T-cell (primary cell): ENCODE measurements around the gene RRP9. TPM values are rescaled to one million over a fixed set of nuclear protein-coding genes. Genes with fewer than 3 reads are reported as not detected.

Experiments
- ATAC-seq, 4 experiments: fragments of 200-7000 bp in 3 of 4; fragments of 150-1000 bp in 1 of 4; cut with Tn5 transposase; replicated peaks in 1 of 4; 1 replicate in 3 of 4; 2 replicates in 1 of 4; pipeline ENCODE4 v1.10.0; 2021; ENCODE audit warnings: moderate library complexity in 3 of 4, mild to moderate bottlenecking in 2 of 4, moderate number of reproducible peaks in 1 of 4
- CTCF ChIA-PET, 2 donors: fragments of 300-600 bp; sonication (Branson Sonifier 250); formaldehyde crosslinking; loops; one replicate each; lab custom pipeline; 2022; ENCODE audit warnings: antibody characterized with exemption in 2 of 2; lab: Charles Lee
- POLR2A ChIA-PET, 2 donors: fragments of 300-600 bp; sonication (Branson Sonifier 250); formaldehyde crosslinking; loops; one replicate each; lab custom pipeline; 2022; ENCODE audit warnings: antibody characterized with exemption in 2 of 2; lab: Charles Lee
- DNase-seq, 35 experiments: peaks; one replicate each; pipeline versions ENCODE4 v3.0.0 to v3.0.0-alpha.2; 2013 to 2023
- H3K27ac ChIP-seq: one replicate; pipeline ENCODE4 v1.5.1; 2013; ENCODE audit warnings: low read length
- H3K27me3 ChIP-seq, 2 experiments: replicated peaks in 1 of 2; 1 replicate in 1 of 2; 2 replicates in 1 of 2; pipeline versions ENCODE4 v1.6.1 to v1.7.0; 2013; ENCODE audit warnings: low read length in 1 of 2, mixed read lengths in 1 of 2; ENCODE audit not compliant: control insufficient read depth in 2 of 2, insufficient read depth in 2 of 2; ENCODE audit errors: extremely low read depth in 1 of 2
- H3K36me3 ChIP-seq, 2 donors: 1 replicate in 1 of 2; 2 replicates in 1 of 2; pipeline versions ENCODE4 v1.6.1 to v1.7.0; 2013; ENCODE audit warnings: low read length in 1 of 2; ENCODE audit not compliant: control insufficient read depth in 2 of 2, insufficient read depth in 1 of 2; ENCODE audit errors: extremely low read depth in 1 of 2
- H3K4me1 ChIP-seq, 2 experiments: 1 replicate in 1 of 2; 2 replicates in 1 of 2; pipeline versions ENCODE4 v1.6.1 to v1.7.0; 2013; ENCODE audit warnings: low read length in 2 of 2, mixed read lengths in 1 of 2; ENCODE audit not compliant: insufficient read depth in 2 of 2, control insufficient read depth in 1 of 2; ENCODE audit errors: extremely low read depth in 1 of 2
- H3K4me3 ChIP-seq, 2 donors: 1 replicate in 1 of 2; 2 replicates in 1 of 2; pipeline versions ENCODE4 v1.5.1 to v1.7.0; 2013; ENCODE audit warnings: mild to moderate bottlenecking in 2 of 2, low read length in 1 of 2, moderate library complexity in 1 of 2; ENCODE audit not compliant: control insufficient read depth in 1 of 2; ENCODE audit errors: extremely low read depth in 1 of 2
- H3K9me3 ChIP-seq: 2 replicates; pipeline ENCODE4 v1.7.0; 2013
- H3K27ac Mint-ChIP-seq, 2 donors: one replicate each; pipeline ENCODE4 v1.8.0; 2020 to 2021; ENCODE audit warnings: mild to moderate bottlenecking in 2 of 2, mixed read lengths in 2 of 2
- H3K27me3 Mint-ChIP-seq, 2 donors: one replicate each; pipeline ENCODE4 v1.8.0; 2021 to 2022; ENCODE audit warnings: mixed read lengths in 2 of 2
- H3K36me3 Mint-ChIP-seq: one replicate; pipeline ENCODE4 v1.8.0; 2021; ENCODE audit warnings: mixed read lengths
- H3K4me1 Mint-ChIP-seq, 3 donors: one replicate each; pipeline ENCODE4 v1.8.0; 2020 to 2022; ENCODE audit warnings: mixed read lengths in 3 of 3, mild to moderate bottlenecking in 1 of 3
- H3K4me3 Mint-ChIP-seq, 3 donors: one replicate each; pipeline ENCODE4 v1.8.0; 2020 to 2022; ENCODE audit warnings: mild to moderate bottlenecking in 3 of 3, mixed read lengths in 3 of 3, moderate library complexity in 3 of 3
- H3K9me3 Mint-ChIP-seq, 3 donors: one replicate each; pipeline ENCODE4 v1.8.0; 2020 to 2022; ENCODE audit warnings: mixed read lengths in 3 of 3
- WGBS: methylation state at CpG from one replicate; pipeline ENCODE4 v1.1.5; 2013; ENCODE audit warnings: missing lambda C conversion rate; ENCODE audit not compliant: insufficient coverage; 5-methylcytosine and 5-hydroxymethylcytosine counted together
- total RNA-seq, 35 experiments: library from RNA in 6 of 35; stranded (reverse) in 6 of 35; fragments of 120-200 nt in 1 of 35; gene quantifications; one replicate each; pipeline versions ENCODE4 v1.2.1 to v1.2.4 and lab custom pipeline; 2013 to 2026

Gene RRP9
- total RNA-seq, 5 donors from 2014 or later (not counting 1 experiment from before 2014, with no cell fraction given), result 11.4 to 20.5 (median 18.3) TPM

GRCh38 chr3:51947215-51947900 lies 5.7 kb upstream of the RRP9 start:
- H3K27ac ChIP-seq, result no peak overlapping the region
- WGBS, result 88% methylated on average over 9 of the region's 13 CpGs
- no peaks in the 10 kb centered on the region for H3K27me3 ChIP-seq
- H3K36me3 ChIP-seq, result no peaks in the 10 kb centered on the region
- H3K9me3 ChIP-seq, result no peaks in the 10 kb centered on the region
- Mint-ChIP-seq H3K27me3 (peaks cover 2 to 3% of the 10 kb centered on the region in 2 donors), H3K4me3 (no peak overlapping the region), H3K36me3 (peaks cover 5% of the 10 kb centered on the region), H3K4me1 (peaks cover 8 to 13% (median 9%) of the 10 kb centered on the region in 3 donors), H3K9me3 (no peaks in the 10 kb centered on the region), H3K27ac (no peak overlapping the region)
- DNase-seq, result no peak
- peaks cover 0 to 13% of the 10 kb centered on the region in 2 experiments for H3K4me1 ChIP-seq
- H3K4me3 ChIP-seq, result no peak overlapping the region
- ChIA-PET CTCF (no interaction called here), POLR2A (no interaction called here)
- ATAC-seq, result no peak

GRCh38 chr3:51946796-51947195 lies 5.1 kb upstream of the RRP9 start:
- DNase-seq (no peak), ATAC-seq (no peak)
- Mint-ChIP-seq H3K4me1 (peaks cover 12 to 17% (median 13%) of the 10 kb centered on the region in 3 donors), H3K9me3 (no peaks in the 10 kb centered on the region), H3K4me3 (no peak overlapping the region), H3K27me3 (no peaks in the 10 kb centered on the region), H3K36me3 (peaks cover 5% of the 10 kb centered on the region), H3K27ac (no peak overlapping the region)
- Histone ChIP-seq H3K27ac (no peak overlapping the region), H3K9me3 (no peaks in the 10 kb centered on the region), H3K4me3 (no peak overlapping the region), H3K36me3 (no peaks in the 10 kb centered on the region), H3K27me3 (no peaks in the 10 kb centered on the region), H3K4me1 (peaks cover 0 to 16% of the 10 kb centered on the region in 2 experiments)
- ChIA-PET CTCF (interaction anchor here in 1 of 2 donors (0.9 kb wide), 1 partner anchor 10 kb away, joined by 3 read pairs; no protein-coding TSS in a partner anchor), POLR2A (no interaction called here)
- WGBS, result 80% methylated on average over 1 of the region's 4 CpGs

DNA sequence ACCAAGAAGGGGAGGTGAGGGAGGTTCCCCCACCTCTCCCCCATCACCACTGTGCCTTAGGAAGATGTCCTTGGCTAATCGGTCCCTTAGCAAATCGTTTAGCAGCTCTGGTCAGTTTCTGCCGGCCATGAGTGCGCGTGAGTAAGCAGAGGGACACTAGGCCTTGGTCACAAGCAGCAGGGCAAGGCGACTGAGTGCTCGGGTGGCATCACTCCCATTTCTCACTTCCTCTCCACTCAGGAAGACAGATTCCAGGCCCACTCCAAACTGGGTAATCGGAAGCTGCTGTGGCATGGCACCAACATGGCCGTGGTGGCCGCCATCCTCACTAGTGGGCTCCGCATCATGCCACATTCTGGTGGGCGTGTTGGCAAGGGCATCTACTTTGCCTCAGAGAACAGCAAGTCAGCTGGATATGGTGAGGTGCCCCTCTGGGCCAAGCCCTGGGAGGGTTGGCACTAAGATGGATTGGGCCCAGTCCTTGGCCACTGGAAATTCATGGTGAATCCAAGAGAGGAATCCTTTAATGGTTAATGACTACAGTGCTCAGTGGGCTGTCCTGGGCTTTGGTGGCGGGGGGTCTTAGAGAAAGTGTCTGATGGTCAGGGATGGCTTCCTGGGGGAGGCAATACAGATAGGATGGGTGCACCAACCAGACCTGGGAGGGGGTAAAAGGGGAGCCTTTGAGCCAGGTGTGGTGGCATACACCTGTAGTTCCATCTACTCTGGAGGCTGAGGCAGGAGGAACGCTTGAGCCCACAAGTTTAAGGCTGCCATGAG lies 4.4 kb upstream of the RRP9 start:
- ChIA-PET POLR2A (no interaction called here), CTCF (interaction anchor here in 1 of 2 donors (0.9 kb wide), 1 partner anchor 11 kb away, joined by 3 read pairs; no protein-coding TSS in a partner anchor)
- no peak for DNase-seq
- ATAC-seq, result no peak
- 95% methylated on average over 13 of the region's 14 CpGs for WGBS
- peaks cover 5% of the 10 kb centered on the region for H3K36me3 Mint-ChIP-seq
- H3K27me3 Mint-ChIP-seq, result no peaks in the 10 kb centered on the region
- Histone ChIP-seq H3K4me3 (no peak overlapping the region), H3K27ac (no peak overlapping the region), H3K4me1 (peaks cover 1 to 21% of the 10 kb centered on the region in 2 experiments), H3K27me3 (no peaks in the 10 kb centered on the region), H3K36me3 (no peaks in the 10 kb centered on the region), H3K9me3 (no peaks in the 10 kb centered on the region)
- H3K4me3 Mint-ChIP-seq, result no peak overlapping the region
- H3K4me1 Mint-ChIP-seq, result peaks cover 17 to 21% (median 19%) of the 10 kb centered on the region in 3 donors
- no peak overlapping the region for H3K27ac Mint-ChIP-seq
- no peaks in the 10 kb centered on the region for H3K9me3 Mint-ChIP-seq

GRCh38 chr3:51945031-51945840 lies 3.5 kb upstream of the RRP9 start:
- no peak overlapping the region for H3K4me3 Mint-ChIP-seq
- POLR2A ChIA-PET, result no interaction called here
- Histone ChIP-seq H3K9me3 (no peaks in the 10 kb centered on the region), H3K4me1 (peaks cover 6 to 29% of the 10 kb centered on the region in 2 experiments), H3K27me3 (no peaks in the 10 kb centered on the region), H3K36me3 (no peaks in the 10 kb centered on the region), H3K4me3 (no peak overlapping the region), H3K27ac (no peak overlapping the region)
- WGBS, result 95% methylated on average over 16 of the region's 18 CpGs
- H3K9me3 Mint-ChIP-seq, result no peaks in the 10 kb centered on the region
- ATAC-seq, result no peak
- peaks cover 25 to 30% (median 28%) of the 10 kb centered on the region in 3 donors for H3K4me1 Mint-ChIP-seq
- CTCF ChIA-PET, result interaction anchor here in 1 of 2 donors (0.5 kb wide), 1 partner anchor 56 kb away, joined by 3 read pairs; no protein-coding TSS in a partner anchor
- H3K36me3 Mint-ChIP-seq, result peaks cover 5% of the 10 kb centered on the region
- no peaks in the 10 kb centered on the region for H3K27me3 Mint-ChIP-seq
- DNase-seq, result no peak
- no peak overlapping the region for H3K27ac Mint-ChIP-seq

GRCh38 chr3:51944451-51945021 lies 2.8 kb upstream of the RRP9 start:
- Histone ChIP-seq H3K4me1 (peaks cover 6 to 34% of the 10 kb centered on the region in 2 experiments), H3K27me3 (no peaks in the 10 kb centered on the region), H3K27ac (no peak overlapping the region), H3K4me3 (no peak overlapping the region), H3K9me3 (no peaks in the 10 kb centered on the region), H3K36me3 (no peaks in the 10 kb centered on the region)
- WGBS, result 84% methylated on average over 8 of the region's 11 CpGs
- H3K27me3 Mint-ChIP-seq, result no peaks in the 10 kb centered on the region
- ChIA-PET POLR2A (no interaction called here), CTCF (no interaction called here)
- H3K4me3 Mint-ChIP-seq, result peak overlapping the region in 1 of 3 donors; percentile 37
- H3K9me3 Mint-ChIP-seq, result no peaks in the 10 kb centered on the region
- H3K36me3 Mint-ChIP-seq, result peaks cover 5% of the 10 kb centered on the region
- ATAC-seq (no peak), DNase-seq (no peak)
- peaks cover 31 to 35% (median 33%) of the 10 kb centered on the region in 3 donors for H3K4me1 Mint-ChIP-seq
- H3K27ac Mint-ChIP-seq, result no peak overlapping the region
